ENCODE data around the gene UBE2J2. TPM values are rescaled to one million over a fixed set of nuclear protein-coding genes. Genes with fewer than 3 reads are reported as not detected.

UBE2J2 gene
- total RNA-seq, 3 donors from 2014 or later (not counting 1 experiment from before 2014, with no cell fraction given): 66.0 to 84.2 (median 78.1) TPM

- peaks cover 8% of the 10 kb centered on the region for H3K4me1 ChIP-seq (ENCODE audit: control insufficient read depth, insufficient read depth, low read length)
- H3K9me3 ChIP-seq (ENCODE audit: control insufficient read depth, insufficient read depth, low read length): no peaks in the 10 kb centered on the region
- H3K4me3 Mint-ChIP-seq: no peak overlapping the region
- DNase-seq (no peak), ATAC-seq (no peak)
- no peaks in the 10 kb centered on the region for H3K4me1 Mint-ChIP-seq
- intact Hi-C loops (cut with micrococcal nuclease): no loop called here
- TF ChIP-seq CTCF (IDR thresholded peaks at IDR 0.05): no peak
- H3K36me3 ChIP-seq (ENCODE audit: control insufficient read depth, insufficient read depth, low read length): no peaks in the 10 kb centered on the region
- no peak overlapping the region for H3K27ac Mint-ChIP-seq
- H3K27ac ChIP-seq (ENCODE audit: low read length): no peak overlapping the region
- H3K27me3 Mint-ChIP-seq (ENCODE audit: low read depth in 2 of 2): no peaks in the 10 kb centered on the region
- no peaks in the 10 kb centered on the region for H3K36me3 Mint-ChIP-seq
- 91% methylated on average over 35 of the region's 41 CpGs for WGBS (ENCODE audit: insufficient coverage)
- peaks cover 15% of the 10 kb centered on the region for H3K27me3 ChIP-seq (ENCODE audit: control insufficient read depth, insufficient read depth, low read length)
- no peaks in the 10 kb centered on the region for H3K9me3 Mint-ChIP-seq
- no peak overlapping the region for H3K4me3 ChIP-seq (ENCODE audit: low read length)
Observed at GRCh38 chr1:1242461-1243265, 31.0 kb downstream of the UBE2J2 start.

GRCh38 chr1:1241588-1242219 is 31.9 kb downstream of the UBE2J2 start:
- DNase-seq (no peak), ATAC-seq (no peak)
- no peak overlapping the region for H3K4me3 Mint-ChIP-seq
- H3K27me3 Mint-ChIP-seq (ENCODE audit: low read depth in 2 of 2): no peaks in the 10 kb centered on the region
- no peak overlapping the region for H3K4me3 ChIP-seq (ENCODE audit: low read length)
- peaks cover 12% of the 10 kb centered on the region for H3K27me3 ChIP-seq (ENCODE audit: control insufficient read depth, insufficient read depth, low read length)
- H3K4me1 ChIP-seq (ENCODE audit: control insufficient read depth, insufficient read depth, low read length): peaks cover 11% of the 10 kb centered on the region
- intact Hi-C loops (cut with micrococcal nuclease): no loop called here
- no peaks in the 10 kb centered on the region for H3K9me3 ChIP-seq (ENCODE audit: control insufficient read depth, insufficient read depth, low read length)
- no peaks in the 10 kb centered on the region for H3K4me1 Mint-ChIP-seq
- 89% methylated on average over 25 of the region's 26 CpGs for WGBS (ENCODE audit: insufficient coverage)
- no peaks in the 10 kb centered on the region for H3K9me3 Mint-ChIP-seq
- no peak overlapping the region for H3K27ac ChIP-seq (ENCODE audit: low read length)
- TF ChIP-seq CTCF (IDR thresholded peaks at IDR 0.05): no peak
- no peaks in the 10 kb centered on the region for H3K36me3 Mint-ChIP-seq
- no peak overlapping the region for H3K27ac Mint-ChIP-seq
- no peaks in the 10 kb centered on the region for H3K36me3 ChIP-seq (ENCODE audit: control insufficient read depth, insufficient read depth, low read length)

GRCh38 chr1:1240822-1241587 is 32.6 kb downstream of the UBE2J2 start:
- no peak for DNase-seq
- H3K27me3 ChIP-seq (ENCODE audit: control insufficient read depth, insufficient read depth, low read length): peaks cover 10% of the 10 kb centered on the region
- no peak for TF ChIP-seq CTCF (IDR thresholded peaks at IDR 0.05)
- H3K27ac Mint-ChIP-seq: no peak overlapping the region
- H3K9me3 Mint-ChIP-seq: no peaks in the 10 kb centered on the region
- H3K4me3 ChIP-seq (ENCODE audit: low read length): no peak overlapping the region
- intact Hi-C loops (cut with micrococcal nuclease): no loop called here
- H3K4me3 Mint-ChIP-seq: no peak overlapping the region
- H3K36me3 ChIP-seq (ENCODE audit: control insufficient read depth, insufficient read depth, low read length): no peaks in the 10 kb centered on the region
- ATAC-seq: no peak
- H3K27ac ChIP-seq (ENCODE audit: low read length): no peak overlapping the region
- 61% methylated on average over 23 of the region's 23 CpGs for WGBS (ENCODE audit: insufficient coverage)
- no peaks in the 10 kb centered on the region for H3K4me1 Mint-ChIP-seq
- H3K4me1 ChIP-seq (ENCODE audit: control insufficient read depth, insufficient read depth, low read length): peaks cover 11% of the 10 kb centered on the region
- H3K9me3 ChIP-seq (ENCODE audit: control insufficient read depth, insufficient read depth, low read length): no peaks in the 10 kb centered on the region
- H3K36me3 Mint-ChIP-seq: no peaks in the 10 kb centered on the region
- H3K27me3 Mint-ChIP-seq (ENCODE audit: low read depth in 2 of 2): no peaks in the 10 kb centered on the region

All from natural killer cell (primary cell).